ENCODE measurements around the gene RBM42.

DNA sequence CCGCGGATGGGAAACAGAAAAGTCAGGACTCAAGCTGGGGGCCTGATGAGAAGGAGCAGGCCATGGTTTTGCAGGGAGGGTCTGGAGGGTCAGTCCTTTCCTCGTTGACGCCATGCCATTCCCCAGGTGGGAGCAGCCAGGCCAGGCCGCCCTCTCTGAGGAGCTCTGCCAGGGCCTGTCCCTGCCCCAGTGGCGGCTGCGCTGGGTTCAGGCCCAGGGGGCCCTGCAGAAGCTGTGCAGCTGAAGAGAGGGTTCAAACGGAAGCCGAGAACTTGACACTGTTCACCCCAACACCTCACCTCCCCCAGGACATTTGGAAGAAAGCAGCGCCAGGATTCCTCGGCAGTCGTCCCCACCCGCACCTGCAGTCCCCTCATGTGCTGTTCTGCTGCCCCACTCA, 6.1 kb upstream of the RBM42 start:
- no peak for TF ChIP-seq HMG20A (CRISPR knock-in tag; IDR thresholded peaks at IDR 0.05; ENCODE audit: borderline replicate concordance)
- TF ChIP-seq, protein P1, sequence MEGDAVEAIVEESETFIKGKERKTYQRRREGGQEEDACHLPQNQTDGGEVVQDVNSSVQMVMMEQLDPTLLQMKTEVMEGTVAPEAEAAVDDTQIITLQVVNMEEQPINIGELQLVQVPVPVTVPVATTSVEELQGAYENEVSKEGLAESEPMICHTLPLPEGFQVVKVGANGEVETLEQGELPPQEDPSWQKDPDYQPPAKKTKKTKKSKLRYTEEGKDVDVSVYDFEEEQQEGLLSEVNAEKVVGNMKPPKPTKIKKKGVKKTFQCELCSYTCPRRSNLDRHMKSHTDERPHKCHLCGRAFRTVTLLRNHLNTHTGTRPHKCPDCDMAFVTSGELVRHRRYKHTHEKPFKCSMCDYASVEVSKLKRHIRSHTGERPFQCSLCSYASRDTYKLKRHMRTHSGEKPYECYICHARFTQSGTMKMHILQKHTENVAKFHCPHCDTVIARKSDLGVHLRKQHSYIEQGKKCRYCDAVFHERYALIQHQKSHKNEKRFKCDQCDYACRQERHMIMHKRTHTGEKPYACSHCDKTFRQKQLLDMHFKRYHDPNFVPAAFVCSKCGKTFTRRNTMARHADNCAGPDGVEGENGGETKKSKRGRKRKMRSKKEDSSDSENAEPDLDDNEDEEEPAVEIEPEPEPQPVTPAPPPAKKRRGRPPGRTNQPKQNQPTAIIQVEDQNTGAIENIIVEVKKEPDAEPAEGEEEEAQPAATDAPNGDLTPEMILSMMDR (CRISPR knock-in tag; IDR thresholded peaks at IDR 0.05), result no peak
- TF ChIP-seq, protein P2, sequence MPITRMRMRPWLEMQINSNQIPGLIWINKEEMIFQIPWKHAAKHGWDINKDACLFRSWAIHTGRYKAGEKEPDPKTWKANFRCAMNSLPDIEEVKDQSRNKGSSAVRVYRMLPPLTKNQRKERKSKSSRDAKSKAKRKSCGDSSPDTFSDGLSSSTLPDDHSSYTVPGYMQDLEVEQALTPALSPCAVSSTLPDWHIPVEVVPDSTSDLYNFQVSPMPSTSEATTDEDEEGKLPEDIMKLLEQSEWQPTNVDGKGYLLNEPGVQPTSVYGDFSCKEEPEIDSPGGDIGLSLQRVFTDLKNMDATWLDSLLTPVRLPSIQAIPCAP (CRISPR knock-in tag; IDR thresholded peaks at IDR 0.05; ENCODE audit: low read depth), result no peak
- no peak for TF ChIP-seq GABPA (IDR thresholded peaks at IDR 0.05; ENCODE audit: low read depth, low read length)
- TF ChIP-seq GABPA (CRISPR knock-in tag; IDR thresholded peaks at IDR 0.05; ENCODE audit: low read depth), result no peak
- TF ChIP-seq, protein P3, sequence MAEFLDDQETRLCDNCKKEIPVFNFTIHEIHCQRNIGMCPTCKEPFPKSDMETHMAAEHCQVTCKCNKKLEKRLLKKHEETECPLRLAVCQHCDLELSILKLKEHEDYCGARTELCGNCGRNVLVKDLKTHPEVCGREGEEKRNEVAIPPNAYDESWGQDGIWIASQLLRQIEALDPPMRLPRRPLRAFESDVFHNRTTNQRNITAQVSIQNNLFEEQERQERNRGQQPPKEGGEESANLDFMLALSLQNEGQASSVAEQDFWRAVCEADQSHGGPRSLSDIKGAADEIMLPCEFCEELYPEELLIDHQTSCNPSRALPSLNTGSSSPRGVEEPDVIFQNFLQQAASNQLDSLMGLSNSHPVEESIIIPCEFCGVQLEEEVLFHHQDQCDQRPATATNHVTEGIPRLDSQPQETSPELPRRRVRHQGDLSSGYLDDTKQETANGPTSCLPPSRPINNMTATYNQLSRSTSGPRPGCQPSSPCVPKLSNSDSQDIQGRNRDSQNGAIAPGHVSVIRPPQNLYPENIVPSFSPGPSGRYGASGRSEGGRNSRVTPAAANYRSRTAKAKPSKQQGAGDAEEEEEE (CRISPR knock-in tag; IDR thresholded peaks at IDR 0.05; ENCODE audit: borderline replicate concordance), result no peak
- no peak for TF ChIP-seq RFX5 (IDR thresholded peaks at IDR 0.05; ENCODE audit: low read depth, low read length)
